Fibroblast of lung (primary cell): ENCODE data around the gene C8G. TPM values are rescaled to one million over a fixed set of nuclear protein-coding genes. Genes with fewer than 3 reads are reported as not detected.

Source experiments
- DNase-seq, 2 donors: peaks; one replicate each; pipeline versions ENCODE4 v3.0.0 to v3.0.0-alpha.2; 2010; ENCODE audit warnings: low read depth in 2 of 2
- H2AFZ ChIP-seq: 2 replicates; pipeline ENCODE4 v1.5.1; 2012; ENCODE audit warnings: low read length, control low read depth, inconsistent platforms
- H3K27ac ChIP-seq: 2 replicates; pipeline ENCODE4 v1.5.1; 2011; ENCODE audit warnings: low read length, control low read depth; ENCODE audit not compliant: insufficient read depth
- H3K27me3 ChIP-seq: 2 replicates; pipeline ENCODE4 v1.5.1; 2011; ENCODE audit warnings: mild to moderate bottlenecking, low read length; ENCODE audit not compliant: control insufficient read depth, insufficient read depth
- H3K36me3 ChIP-seq: 2 replicates; pipeline ENCODE4 v1.5.1; 2011; ENCODE audit warnings: low read length; ENCODE audit not compliant: control insufficient read depth, insufficient read depth
- H3K4me1 ChIP-seq: 2 replicates; pipeline ENCODE4 v1.5.1; 2011; ENCODE audit warnings: low read length; ENCODE audit not compliant: control insufficient read depth, insufficient read depth; ENCODE audit errors: extremely low read depth
- H3K4me2 ChIP-seq: 2 replicates; pipeline ENCODE4 v1.5.1; 2011; ENCODE audit warnings: low read length, control low read depth; ENCODE audit not compliant: insufficient read depth; ENCODE audit errors: extremely low read depth
- H3K4me3 ChIP-seq, 4 experiments: fragments of 200-600 bp in 1 of 4; sonication (generic) in 1 of 4; replicated peaks in 1 of 4; 2 replicates each; pipeline ENCODE4 v1.5.1; 2011 to 2016; ENCODE audit warnings: low read length in 4 of 4, low read depth in 3 of 4, mild to moderate bottlenecking in 3 of 4, control low read depth in 2 of 4, inconsistent platforms in 1 of 4, mixed read lengths in 1 of 4; ENCODE audit not compliant: insufficient read depth in 1 of 4; ENCODE audit errors: control extremely low read depth in 1 of 4
- H3K79me2 ChIP-seq: 2 replicates; pipeline ENCODE4 v1.5.1; 2012; ENCODE audit warnings: mild to moderate bottlenecking, low read length, inconsistent platforms; ENCODE audit not compliant: control insufficient read depth, insufficient read depth
- H3K9ac ChIP-seq: 2 replicates; pipeline ENCODE4 v1.5.1; 2011; ENCODE audit warnings: mild to moderate bottlenecking, low read length, control low read depth; ENCODE audit not compliant: insufficient read depth
- H3K9me3 ChIP-seq: 2 replicates; pipeline ENCODE4 v1.5.1; 2012; ENCODE audit warnings: low read depth, low read length; ENCODE audit not compliant: control insufficient read depth, insufficient read depth
- H4K20me1 ChIP-seq: 2 replicates; pipeline ENCODE4 v1.5.1; 2011; ENCODE audit warnings: low read length; ENCODE audit not compliant: control insufficient read depth, insufficient read depth; ENCODE audit errors: extremely low read depth
- CTCF ChIP-seq, 2 donors: IDR thresholded peaks in 1 of 2; conservative IDR thresholded peaks in 1 of 2; 1 replicate in 1 of 2; 2 replicates in 1 of 2; pipeline ENCODE4 v1.5.1; 2011 to 2012; ENCODE audit warnings: low read length in 2 of 2, control low read depth in 1 of 2, inconsistent platforms in 1 of 2, low read depth in 1 of 2, mild to moderate bottlenecking in 1 of 2
- EZH2 ChIP-seq: IDR thresholded peaks from 2 replicates; pipeline ENCODE4 v1.5.1; 2012; ENCODE audit warnings: low read length, control low read depth, mild to moderate bottlenecking; ENCODE audit errors: missing control alignments
- polyA plus RNA-seq, 2 donors: library from polyadenylated mRNA; depleted of rRNA in 1 of 2; stranded (reverse) in 1 of 2; unstranded in 1 of 2; fragments of >200 nt; gene quantifications; 2 replicates each; pipeline ENCODE4 v1.2.1, GENCODE V29; 2011 to 2012; ENCODE audit warnings: missing spikeins in 1 of 2
- total RNA-seq: library from RNA; depleted of rRNA; stranded (reverse); fragments of >200 nt; gene quantifications from 2 replicates; pipeline ENCODE4 v1.2.1, GENCODE V29; 2014

Gene C8G
- total and polyA plus RNA-seq, 2 donors (not counting 1 experiment from before 2014, with no cell fraction given): 0.40 to 1.2 TPM

- no peak for DNase-seq
- Histone ChIP-seq H3K27ac (no peak overlapping the region), H3K9me3 (no peaks in the 10 kb centered on the region), H2AFZ (no peak overlapping the region), H3K27me3 (no peaks in the 10 kb centered on the region), H3K4me1 (no peaks in the 10 kb centered on the region), H3K79me2 (no peaks in the 10 kb centered on the region), H3K36me3 (no peaks in the 10 kb centered on the region), H3K4me3 (no peak overlapping the region), H4K20me1 (no peaks in the 10 kb centered on the region), H3K9ac (no peak overlapping the region), H3K4me2 (no peak overlapping the region)
- TF ChIP-seq EZH2: no peak
- no peak for TF ChIP-seq CTCF (conservative IDR thresholded peaks at IDR 0.05 in 1 of 2, IDR thresholded peaks at IDR 0.05 in 1 of 2; ENCODE audit: low read depth in 1 of 2, low read length in 2 of 2)
These were observed 9.4 kb downstream of the C8G start for GRCh38 chr9:136954270-136955083.

DNA sequence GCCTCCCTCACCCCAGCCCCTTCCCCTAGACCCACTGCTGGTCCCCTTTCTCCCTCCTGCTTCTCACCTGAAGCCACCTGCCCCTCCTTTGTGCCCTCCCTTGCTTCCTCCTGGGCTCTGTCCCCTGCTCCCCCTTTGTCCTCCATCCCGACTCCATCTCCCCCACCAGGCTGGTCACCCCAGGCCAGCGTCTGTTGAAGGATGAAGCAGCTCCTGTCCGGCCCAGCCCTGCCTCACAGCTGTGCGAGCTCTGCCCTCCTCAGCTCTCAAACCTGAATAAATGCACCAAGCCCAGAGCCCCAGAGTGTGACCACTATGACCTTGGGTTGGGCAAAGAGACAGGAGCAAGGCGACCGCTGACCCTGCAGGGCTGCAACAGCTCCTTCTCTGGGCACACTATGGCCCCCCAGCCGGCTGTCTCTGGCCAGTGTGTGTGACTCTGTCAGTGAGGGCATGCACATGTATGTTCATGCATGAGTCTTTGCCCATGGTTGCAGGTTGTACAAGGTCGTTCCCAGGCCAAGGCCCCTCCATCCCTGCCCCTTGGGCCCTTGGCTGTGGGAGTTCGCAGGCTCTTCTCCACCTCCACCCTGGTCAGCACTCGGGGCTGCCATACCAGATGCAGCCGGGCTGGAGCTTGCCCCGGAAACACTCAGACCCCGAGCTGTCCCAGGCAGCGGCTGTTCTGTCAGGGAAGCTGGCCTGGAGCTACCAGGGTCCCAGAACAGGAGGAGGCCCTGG lies 10.3 kb downstream of the C8G start:
- no peak overlapping the region for H3K4me3 ChIP-seq
- DNase-seq: no peak
- H3K36me3 ChIP-seq: no peaks in the 10 kb centered on the region
- no peaks in the 10 kb centered on the region for H3K9me3 ChIP-seq
- H3K4me1 ChIP-seq: no peaks in the 10 kb centered on the region
- H3K9ac ChIP-seq: no peak overlapping the region
- H3K79me2 ChIP-seq: no peaks in the 10 kb centered on the region
- H3K27ac ChIP-seq: no peak overlapping the region
- no peaks in the 10 kb centered on the region for H4K20me1 ChIP-seq
- H3K27me3 ChIP-seq: no peaks in the 10 kb centered on the region
- H3K4me2 ChIP-seq: no peak overlapping the region
- H2AFZ ChIP-seq: no peak overlapping the region
- no peak for TF ChIP-seq CTCF (conservative IDR thresholded peaks at IDR 0.05 in 1 of 2, IDR thresholded peaks at IDR 0.05 in 1 of 2; ENCODE audit: low read depth in 1 of 2, low read length in 2 of 2)
- no peak for TF ChIP-seq EZH2

- H3K9ac ChIP-seq: no peak overlapping the region
- TF ChIP-seq CTCF (conservative IDR thresholded peaks at IDR 0.05 in 1 of 2, IDR thresholded peaks at IDR 0.05 in 1 of 2; ENCODE audit: low read depth in 1 of 2, low read length in 2 of 2) (no peak), EZH2 (no peak)
- no peak overlapping the region for H3K4me3 ChIP-seq
- H3K4me1 ChIP-seq: no peaks in the 10 kb centered on the region
- H4K20me1 ChIP-seq: no peaks in the 10 kb centered on the region
- no peak overlapping the region for H2AFZ ChIP-seq
- no peak overlapping the region for H3K27ac ChIP-seq
- no peaks in the 10 kb centered on the region for H3K79me2 ChIP-seq
- H3K36me3 ChIP-seq: no peaks in the 10 kb centered on the region
- no peak overlapping the region for H3K4me2 ChIP-seq
- DNase-seq: no peak
- no peaks in the 10 kb centered on the region for H3K9me3 ChIP-seq
- H3K27me3 ChIP-seq: no peaks in the 10 kb centered on the region
These were observed 10.9 kb downstream of the C8G start for GRCh38 chr9:136955943-136956335.
